EL (cell line): Measurements from ENCODE around the gene HSPA2.
"Not testable (repeated sequence)": the region's sequence is repeated elsewhere in the genome, so short reads cannot be mapped to it uniquely, and the experiment has no call there.

Experiments
- DNase-seq: peaks from one replicate; pipeline ENCODE4 v3.0.0-alpha.2; 2016

Gene HSPA2

GRCh38 chr14:64563696-64564095 lies 23.2 kb downstream of the HSPA2 start:
- no peak for DNase-seq

- no peak for DNase-seq
These were observed 26.1 kb downstream of the HSPA2 start for GRCh38 chr14:64566651-64567122.

- DNase-seq: peak; percentile 77
These were observed 28.6 kb downstream of the HSPA2 start for GRCh38 chr14:64569138-64569631.

GRCh38 chr14:64569646-64570045 lies 29.1 kb downstream of the HSPA2 start:
- DNase-seq: not testable (repeated sequence)

GRCh38 chr14:64572386-64573104 lies 32.0 kb downstream of the HSPA2 start:
- no peak for DNase-seq

- DNase-seq: no peak
These were observed 32.6 kb downstream of the HSPA2 start for GRCh38 chr14:64573109-64573508.

- DNase-seq: no peak
These were observed 34.0 kb downstream of the HSPA2 start for GRCh38 chr14:64574371-64575107.

- no peak for DNase-seq
These were observed 36.7 kb downstream of the HSPA2 start for GRCh38 chr14:64577211-64577610.

- no peak for DNase-seq
These were observed 39.9 kb downstream of the HSPA2 start for GRCh38 chr14:64580467-64580866.

GRCh38 chr14:64581363-64581762 lies 40.8 kb downstream of the HSPA2 start:
- no peak for DNase-seq

GRCh38 chr14:64581817-64582216 lies 41.3 kb downstream of the HSPA2 start:
- no peak for DNase-seq

GRCh38 chr14:64584190-64584589 lies 43.6 kb downstream of the HSPA2 start:
- DNase-seq: no peak

- no peak for DNase-seq
These were observed 51.3 kb downstream of the HSPA2 start for GRCh38 chr14:64591809-64592208.
